H9 (cell line): ENCODE measurements around the gene PKP1. TPM values are rescaled to one million over a fixed set of nuclear protein-coding genes. Genes with fewer than 3 reads are reported as not detected.
A peak's percentile ranks its signal among the peaks of the same experiment; 100 is the strongest.

ENCODE experiments used
- DNase-seq: peaks from one replicate; pipeline ENCODE4 v3.0.0-alpha.2; 2017
- H2AFZ ChIP-seq: one replicate; pipeline ENCODE4 v1.6.1; 2013; ENCODE audit warnings: mild to moderate bottlenecking, low read length, control low read depth, moderate library complexity
- H2AK5ac ChIP-seq: 2 replicates; pipeline ENCODE4 v1.6.1; 2013; ENCODE audit warnings: low read length, control low read depth, mixed read lengths; ENCODE audit not compliant: insufficient read length
- H2BK120ac ChIP-seq: one replicate; pipeline ENCODE4 v1.6.1; 2013; ENCODE audit warnings: low read depth, mild to moderate bottlenecking, low read length, control low read depth, inconsistent platforms; ENCODE audit not compliant: poor library complexity, severe bottlenecking
- H2BK12ac ChIP-seq: 2 replicates; pipeline ENCODE4 v1.6.1; 2013; ENCODE audit warnings: low read length, control low read depth, mixed read lengths, low read depth; ENCODE audit not compliant: insufficient read length
- H2BK15ac ChIP-seq: 2 replicates; pipeline ENCODE4 v1.6.1; 2013; ENCODE audit warnings: low read depth, low read length, control low read depth
- H2BK20ac ChIP-seq: one replicate; pipeline ENCODE4 v1.6.1; 2013; ENCODE audit warnings: low read depth, mild to moderate bottlenecking, low read length, control low read depth, inconsistent platforms; ENCODE audit not compliant: poor library complexity, severe bottlenecking
- H2BK5ac ChIP-seq: 2 replicates; pipeline ENCODE4 v1.6.1; 2013; ENCODE audit warnings: low read length, control low read depth, mixed read lengths; ENCODE audit not compliant: insufficient read length
- H3K14ac ChIP-seq: 2 replicates; pipeline ENCODE4 v1.6.1; 2013; ENCODE audit warnings: low read length, control low read depth; ENCODE audit not compliant: insufficient read depth
- H3K18ac ChIP-seq: 2 replicates; pipeline ENCODE4 v1.6.1; 2013; ENCODE audit warnings: low read depth, mild to moderate bottlenecking, mixed read lengths, low read length, control low read depth; ENCODE audit not compliant: insufficient read length
- H3K23ac ChIP-seq: 2 replicates; pipeline ENCODE4 v1.6.1; 2013; ENCODE audit warnings: low read length, control low read depth, mixed read lengths, low read depth; ENCODE audit not compliant: insufficient read length
- H3K23me2 ChIP-seq: 2 replicates; pipeline ENCODE4 v1.6.1; 2013; ENCODE audit warnings: low read depth, mild to moderate bottlenecking, mixed read lengths, low read length, control low read depth; ENCODE audit not compliant: insufficient read length, poor library complexity, severe bottlenecking
- H3K27ac ChIP-seq: 2 replicates; pipeline ENCODE4 v1.5.1; 2013; ENCODE audit warnings: low read length, control low read depth, mixed read lengths, low read depth; ENCODE audit not compliant: insufficient read length
- H3K27me3 ChIP-seq: 2 replicates; pipeline ENCODE4 v1.6.1; 2013; ENCODE audit warnings: low read length, control low read depth, inconsistent platforms; ENCODE audit not compliant: insufficient read depth
- H3K4ac ChIP-seq: 2 replicates; pipeline ENCODE4 v1.6.1; 2013; ENCODE audit warnings: low read depth, mild to moderate bottlenecking, control low read depth, inconsistent platforms, low read length, moderate library complexity
- H3K4me1 ChIP-seq: 2 replicates; pipeline ENCODE4 v1.6.1; 2013; ENCODE audit warnings: low read length, control low read depth, inconsistent platforms; ENCODE audit not compliant: insufficient read depth
- H3K4me2 ChIP-seq: 2 replicates; pipeline ENCODE4 v1.6.1; 2013; ENCODE audit warnings: low read length, control low read depth, mixed read lengths; ENCODE audit not compliant: insufficient read length, insufficient read depth
- H3K56ac ChIP-seq: 2 replicates; pipeline ENCODE4 v1.6.1; 2013; ENCODE audit warnings: low read depth, mild to moderate bottlenecking, mixed read lengths, low read length, control low read depth; ENCODE audit not compliant: insufficient read length
- H3K79me1 ChIP-seq: 2 replicates; pipeline ENCODE4 v1.6.1; 2013; ENCODE audit warnings: low read depth, mild to moderate bottlenecking, moderate library complexity, low read length, control low read depth, inconsistent platforms; ENCODE audit not compliant: insufficient read depth, poor library complexity, severe bottlenecking
- H3K79me2 ChIP-seq: 2 replicates; pipeline ENCODE4 v1.6.1; 2013; ENCODE audit warnings: low read length, control low read depth, inconsistent platforms; ENCODE audit not compliant: insufficient read depth
- H3K9ac ChIP-seq: 2 replicates; pipeline ENCODE4 v1.6.1; 2013; ENCODE audit warnings: low read length, control low read depth, mixed read lengths; ENCODE audit not compliant: insufficient read length; ENCODE audit errors: extremely low read depth
- H3K9me3 ChIP-seq: one replicate; pipeline ENCODE4 v1.6.1; 2013; ENCODE audit warnings: low read depth, low read length, inconsistent platforms; ENCODE audit not compliant: control insufficient read depth
- H3T11ph ChIP-seq: one replicate; pipeline ENCODE4 v1.6.1; 2013; ENCODE audit warnings: mild to moderate bottlenecking, low read length, control low read depth, inconsistent platforms
- H4K20me1 ChIP-seq: one replicate; pipeline ENCODE4 v1.6.1; 2013; ENCODE audit not compliant: control insufficient read depth, insufficient read length, insufficient read depth
- H4K5ac ChIP-seq: 2 replicates; pipeline ENCODE4 v1.6.1; 2013; ENCODE audit warnings: low read depth, mild to moderate bottlenecking, mixed read lengths, low read length, control low read depth; ENCODE audit not compliant: insufficient read length
- H4K8ac ChIP-seq: replicated peaks from 2 replicates; pipeline ENCODE4 v1.6.1; 2013; ENCODE audit warnings: low read length, control low read depth, mixed read lengths, low read depth; ENCODE audit not compliant: insufficient read length
- H4K91ac ChIP-seq: 2 replicates; pipeline ENCODE4 v1.6.1; 2013; ENCODE audit warnings: low read depth, mild to moderate bottlenecking, moderate library complexity, mixed read lengths, low read length, control low read depth; ENCODE audit not compliant: insufficient read length
- H3K27ac Mint-ChIP-seq, 3 experiments: 2 replicates in 2 of 3; 3 replicates in 1 of 3; pipeline ENCODE4 v1.8.0; 2020 to 2021; ENCODE audit warnings: mixed read lengths in 3 of 3, mild to moderate bottlenecking in 1 of 3, moderate library complexity in 1 of 3
- H3K27me3 Mint-ChIP-seq: 2 replicates; pipeline ENCODE4 v1.8.0; 2021; ENCODE audit warnings: low read depth, mild to moderate bottlenecking, moderate library complexity, mixed read lengths
- H3K36me3 Mint-ChIP-seq, 3 experiments: 2 replicates in 2 of 3; 3 replicates in 1 of 3; pipeline ENCODE4 v1.8.0; 2020 to 2021; ENCODE audit warnings: low read depth in 3 of 3, mixed read lengths in 3 of 3; ENCODE audit not compliant: insufficient read depth in 1 of 3
- H3K4me1 Mint-ChIP-seq, 2 experiments: 2 replicates each; pipeline ENCODE4 v1.8.0; 2020; ENCODE audit warnings: mixed read lengths in 2 of 2
- H3K4me3 Mint-ChIP-seq, 2 experiments: 2 replicates in 1 of 2; 3 replicates in 1 of 2; pipeline ENCODE4 v1.8.0; 2020 to 2021; ENCODE audit warnings: mild to moderate bottlenecking in 2 of 2, mixed read lengths in 2 of 2, moderate library complexity in 1 of 2
- H3K9me3 Mint-ChIP-seq, 2 experiments: 2 replicates in 1 of 2; 3 replicates in 1 of 2; pipeline ENCODE4 v1.8.0; 2020; ENCODE audit warnings: mild to moderate bottlenecking in 2 of 2, mixed read lengths in 2 of 2, moderate library complexity in 1 of 2
- CTCF ChIP-seq: fragments of 200-600 bp; sonication (generic); conservative IDR thresholded peaks from 3 replicates; pipeline ENCODE4 v1.8.0; 2021; ENCODE audit warnings: antibody characterized with exemption, mild to moderate bottlenecking
- WGBS: extraction: QIAGEN DNeasy Blood & Tissue Kit; methylation state at CpG from one replicate; pipeline ENCODE4 v1.1.7; 2013; ENCODE audit warnings: missing lambda C conversion rate, low lambda C conversion rate, mixed read lengths; ENCODE audit not compliant: insufficient read length; ENCODE audit errors: extremely low coverage; 5-methylcytosine and 5-hydroxymethylcytosine counted together
- total RNA-seq: library from RNA; stranded (reverse); gene quantifications from 2 replicates; pipeline ENCODE4 v1.2.1, GENCODE V29; 2021

Gene PKP1
- total RNA-seq, 1 experiment from 2014 or later, result 0.09 TPM

GRCh38 chr1:201374364-201374763, 91.1 kb downstream of the PKP1 start:
- Mint-ChIP-seq H3K27ac (peak overlapping the region in 2 of 3 experiments; percentile 25 to 65; a peak in 3 of 7 replicates), H3K4me3 (no peak overlapping the region), H3K9me3 (no peaks in the 10 kb centered on the region), H3K4me1 (peaks cover 65 to 67% of the 10 kb centered on the region in 2 experiments), H3K27me3 (peaks cover 12% of the 10 kb centered on the region), H3K36me3 (no peaks in the 10 kb centered on the region)
- peak overlapping the region; percentile 4; the same call in 1 of the 2 replicates for H3K14ac ChIP-seq
- WGBS, result no CpG with 5 or more reads among the region's 7 CpGs
- no peaks in the 10 kb centered on the region for H3K23me2 ChIP-seq
- no peak overlapping the region for H3K56ac ChIP-seq
- no peaks in the 10 kb centered on the region; the same call in 1 of the 2 replicates for H3K27me3 ChIP-seq
- no peak overlapping the region for H4K8ac ChIP-seq
- no peak for DNase-seq
- H3K4ac ChIP-seq, result no peak overlapping the region
- no peak overlapping the region for H2AK5ac ChIP-seq
- H3K4me2 ChIP-seq, result no peak overlapping the region
- H4K20me1 ChIP-seq, result no peaks in the 10 kb centered on the region
- no peak overlapping the region for H4K5ac ChIP-seq
- H3K9ac ChIP-seq, result no peak overlapping the region
- H2AFZ ChIP-seq, result no peak overlapping the region
- peaks cover 19% of the 10 kb centered on the region; the same call in 1 of the 2 replicates for H3K4me1 ChIP-seq
- H2BK12ac ChIP-seq, result no peak overlapping the region
- no peak overlapping the region for H2BK15ac ChIP-seq
- H2BK120ac ChIP-seq, result no peak overlapping the region
- no peak overlapping the region for H3K18ac ChIP-seq
- no peaks in the 10 kb centered on the region for H3K79me1 ChIP-seq
- H2BK20ac ChIP-seq, result no peak overlapping the region
- no peak overlapping the region for H2BK5ac ChIP-seq
- H4K91ac ChIP-seq, result no peak overlapping the region
- H3K23ac ChIP-seq, result no peak overlapping the region
- no peak for TF ChIP-seq CTCF
- H3K79me2 ChIP-seq, result no peaks in the 10 kb centered on the region
- H3K27ac ChIP-seq, result no peak overlapping the region
- H3T11ph ChIP-seq, result no peak overlapping the region
- no peaks in the 10 kb centered on the region for H3K9me3 ChIP-seq
